ENCODE measurements around the gene SLC31A1. TPM values are rescaled to one million over a fixed set of nuclear protein-coding genes. Genes with fewer than 3 reads are reported as not detected.

SLC31A1 gene
- 17.9 to 22.7 TPM (median 18.5 TPM) in 5 replicates for total RNA-seq (2022; extraction: Qiagen RNA extraction; ENCODE audit: low read depth)

DNA sequence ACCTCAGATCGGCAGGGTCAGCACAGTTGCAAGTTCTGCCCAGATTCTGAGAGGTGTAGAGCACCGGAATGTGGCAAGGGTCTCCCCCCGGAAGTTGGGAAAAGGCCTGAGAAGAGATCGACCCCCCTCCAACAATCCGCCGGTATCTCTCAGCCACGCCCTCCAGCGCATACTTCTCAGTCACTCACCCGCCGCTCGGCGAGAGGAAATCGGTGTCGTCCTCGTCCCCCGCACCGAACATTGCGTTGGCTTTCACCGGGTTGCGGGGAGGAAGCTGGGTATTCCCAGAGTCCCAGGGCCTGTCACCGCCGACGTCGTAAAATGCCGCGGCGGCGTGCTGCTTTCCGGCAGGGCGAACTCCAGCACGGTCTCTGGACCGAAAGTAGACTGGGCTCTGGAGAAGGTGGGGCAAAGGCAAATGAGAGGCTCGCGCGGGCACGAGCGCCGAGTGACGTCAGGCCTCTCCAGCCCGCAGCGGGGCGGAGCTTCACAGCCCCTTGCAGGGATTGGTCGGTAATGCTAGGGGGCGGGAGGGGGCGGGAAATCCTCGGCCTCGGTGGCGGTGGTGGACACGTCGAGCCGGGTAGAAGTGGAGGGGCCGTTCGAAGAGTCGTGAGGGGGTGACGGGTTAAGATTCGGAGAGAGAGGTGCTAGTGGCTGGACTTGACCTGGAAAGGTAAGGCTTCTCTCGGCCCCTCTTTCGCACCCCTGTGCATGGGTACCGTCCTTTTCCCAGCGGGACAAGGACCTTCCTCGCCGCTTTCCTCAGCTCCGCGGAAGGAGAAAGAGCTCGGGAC lies at the start of gene SLC31A1, which contains the start of gene FKBP15:
Gene SLC31A1, plus strand, starts transcription at position 542 of the 797 bp plus-strand sequence. CDS start 34,605 bp downstream, outside the sequence.
Gene FKBP15, minus strand, starts transcription at position 275 of the 797 bp plus-strand sequence. Its CDS starts 34 bp downstream, at position 241.

DNA sequence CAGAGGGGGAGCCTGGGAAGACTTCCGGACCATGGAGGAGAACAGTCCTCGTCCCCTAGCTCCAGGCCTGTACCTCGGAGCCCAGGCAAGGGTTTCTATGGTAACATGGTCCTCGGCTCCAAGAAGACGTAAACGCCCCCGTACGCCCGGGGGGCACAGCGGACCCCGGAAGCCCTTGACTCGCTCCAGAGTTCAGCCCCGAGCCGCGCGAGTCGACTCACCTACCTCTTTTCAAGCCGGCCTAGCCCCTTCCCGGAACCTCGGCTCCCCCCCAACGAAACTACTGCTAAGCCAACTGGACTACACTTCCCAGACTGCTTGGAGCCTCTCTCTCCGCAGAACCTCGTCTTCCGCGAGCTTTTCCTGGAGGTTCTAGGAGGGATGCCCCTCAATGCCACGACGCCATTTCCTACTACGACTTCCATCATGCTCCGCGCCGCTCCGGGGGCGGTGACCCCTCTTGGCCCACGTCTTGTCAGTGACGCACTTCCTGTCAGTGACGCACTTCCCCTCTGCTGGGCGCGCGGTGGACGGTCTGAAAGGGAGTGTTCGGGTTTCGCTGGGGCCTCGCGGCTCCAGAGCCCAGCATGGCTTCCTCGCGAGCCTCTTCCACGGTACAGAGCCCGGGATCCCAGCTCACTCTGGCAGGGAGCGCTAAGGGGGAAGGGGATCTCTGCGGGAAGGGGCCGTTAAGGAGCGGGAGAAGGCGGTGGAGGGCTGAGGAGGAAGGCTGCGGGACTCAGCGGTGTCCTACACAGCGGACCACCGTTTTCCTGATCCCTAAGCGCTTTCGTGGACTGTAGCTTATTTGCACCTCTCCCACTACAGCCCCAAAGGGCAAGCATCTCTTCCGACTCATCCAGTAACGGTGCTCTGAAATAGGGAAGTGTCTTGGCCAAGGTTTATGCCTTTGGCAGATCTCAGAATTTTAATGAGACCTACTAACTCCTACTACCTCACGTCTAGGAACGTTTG lies 54.1 kb downstream of the SLC31A1 start, which contains the start of the genes CDC26 and PRPF4:
Gene CDC26, minus strand, starts transcription at position 416 of the 975 bp plus-strand sequence. CDS start 3,065 bp downstream, outside the sequence.
Gene PRPF4, plus strand, starts transcription at position 502 of the 975 bp plus-strand sequence. Its CDS starts 86 bp downstream, at position 588.

DNA sequence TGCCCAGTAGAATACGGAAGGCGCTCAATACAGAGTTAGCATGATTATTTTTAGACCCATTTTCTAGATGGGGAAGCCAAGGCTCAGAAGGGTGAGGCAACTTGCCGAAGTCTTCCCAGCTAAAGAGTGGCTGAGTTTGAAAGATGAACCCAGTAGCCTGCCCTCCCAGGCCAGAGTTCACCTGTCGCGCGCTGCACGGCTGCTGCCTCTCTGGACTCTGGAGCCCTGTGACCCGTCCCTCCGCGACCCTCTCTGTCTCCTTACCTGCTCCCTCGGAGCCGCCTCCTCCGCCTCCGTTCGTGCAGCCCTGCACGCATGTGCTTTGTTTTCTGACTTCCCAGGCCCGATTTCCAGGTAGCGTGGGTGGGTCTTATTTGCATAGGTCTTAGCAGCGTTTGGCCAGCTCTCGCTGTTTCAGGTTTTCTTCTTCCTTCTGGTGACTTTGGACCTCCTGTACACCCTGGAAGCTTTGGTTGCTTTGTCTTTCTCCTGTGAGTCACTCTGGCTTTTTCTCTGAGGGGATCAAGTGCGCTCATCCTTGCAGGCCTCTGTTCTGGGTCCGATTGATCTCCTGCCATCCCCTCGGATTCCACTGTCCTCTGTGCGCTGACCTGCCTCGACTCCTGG lies 81.6 kb downstream of the SLC31A1 start, which contains the start of gene RNF183:
Gene RNF183, minus strand, starts transcription at position 585 of the 627 bp plus-strand sequence. CDS start 5,192 bp downstream, outside the sequence.

Other genes with a start within 250 kb of the SLC31A1 start
- gene ZNF883, start 209.4 kb upstream of the SLC31A1 start, total RNA-seq (2022; extraction: Qiagen RNA extraction; ENCODE audit: low read depth) = 0.81 to 0.97 TPM (median 0.92 TPM) in 5 replicates
- 1.4 to 2.1 TPM (median 1.5 TPM) in 5 replicates for gene ZFP37, start 164.8 kb upstream of the SLC31A1 start, total RNA-seq (2022; extraction: Qiagen RNA extraction; ENCODE audit: low read depth)
- gene SLC31A2, start 70.5 kb upstream of the SLC31A1 start, total RNA-seq (2022; extraction: Qiagen RNA extraction; ENCODE audit: low read depth) = 6.9 to 8.5 TPM (median 7.5 TPM) in 5 replicates
- 15.8 to 19.2 TPM (median 17.1 TPM) in 5 replicates for gene FKBP15, start 267 bp upstream of the SLC31A1 start, total RNA-seq (2022; extraction: Qiagen RNA extraction; ENCODE audit: low read depth)
- gene CDC26, start 54.0 kb downstream of the SLC31A1 start, total RNA-seq (2022; extraction: Qiagen RNA extraction; ENCODE audit: low read depth) = 45.4 to 68.8 TPM (median 49.0 TPM) in 5 replicates
- 54.4 to 59.6 TPM (median 56.4 TPM) in 5 replicates for gene PRPF4, start 54.1 kb downstream of the SLC31A1 start, total RNA-seq (2022; extraction: Qiagen RNA extraction; ENCODE audit: low read depth)
- gene RNF183, start 81.8 kb downstream of the SLC31A1 start, total RNA-seq (2022; extraction: Qiagen RNA extraction; ENCODE audit: low read depth) = not detected in 5 replicates
- gene WDR31, start 118.7 kb downstream of the SLC31A1 start, total RNA-seq (2022; extraction: Qiagen RNA extraction; ENCODE audit: low read depth) = 0.94 to 1.5 TPM (median 1.2 TPM) in 5 replicates
- gene BSPRY, start 128.0 kb downstream of the SLC31A1 start, total RNA-seq (2022; extraction: Qiagen RNA extraction; ENCODE audit: low read depth) = 0.06 to 0.10 TPM in 2 of 5 replicates, not detected in the others
- gene HDHD3, start 155.4 kb downstream of the SLC31A1 start, total RNA-seq (2022; extraction: Qiagen RNA extraction; ENCODE audit: low read depth) = 14.5 to 28.6 TPM (median 23.9 TPM) in 5 replicates
- gene ALAD, start 179.7 kb downstream of the SLC31A1 start, total RNA-seq (2022; extraction: Qiagen RNA extraction; ENCODE audit: low read depth) = 10.4 to 17.4 TPM (median 14.8 TPM) in 5 replicates
- gene POLE3, start 189.1 kb downstream of the SLC31A1 start, total RNA-seq (2022; extraction: Qiagen RNA extraction; ENCODE audit: low read depth) = 106 to 120 TPM (median 112 TPM) in 5 replicates
- 0.33 to 1.1 TPM (median 0.41 TPM) in 5 replicates for gene C9orf43, start 189.2 kb downstream of the SLC31A1 start, total RNA-seq (2022; extraction: Qiagen RNA extraction; ENCODE audit: low read depth)
- 17.2 to 24.4 TPM (median 21.5 TPM) in 5 replicates for gene RGS3, start 242.2 kb downstream of the SLC31A1 start, total RNA-seq (2022; extraction: Qiagen RNA extraction; ENCODE audit: low read depth)

Measured in A549 treated with ZK216348 at 1 μM for 4 hours (cell line).